Transverse colon (tissue), 3 donors: ENCODE data around the gene PRR20G.

Source experiments
- POLR2A ChIP-seq: fragments of 450-650 bp; IDR thresholded peaks from one replicate; pipeline ENCODE4 v1.6.1; 2016; ENCODE audit warnings: antibody characterized with exemption, mild to moderate bottlenecking, moderate library complexity
- TF ChIP-seq, protein P1 (sequence below), 5 experiments: fragments of 200-600 bp in 3 of 5; fragments of 450-650 bp in 2 of 5; sonication (generic) in 3 of 5; IDR thresholded peaks; 1 replicate in 2 of 5; 2 replicates in 3 of 5; pipeline ENCODE4 v1.5.1; 2016 to 2017; ENCODE audit warnings: antibody characterized with exemption in 5 of 5, inconsistent platforms in 3 of 5, mild to moderate bottlenecking in 2 of 5, moderate library complexity in 1 of 5

GRCh38 chr3:127234778-127235177, 53.1 kb downstream of the PRR20G start:
- no peak for TF ChIP-seq POLR2A
- TF ChIP-seq, protein P1, sequence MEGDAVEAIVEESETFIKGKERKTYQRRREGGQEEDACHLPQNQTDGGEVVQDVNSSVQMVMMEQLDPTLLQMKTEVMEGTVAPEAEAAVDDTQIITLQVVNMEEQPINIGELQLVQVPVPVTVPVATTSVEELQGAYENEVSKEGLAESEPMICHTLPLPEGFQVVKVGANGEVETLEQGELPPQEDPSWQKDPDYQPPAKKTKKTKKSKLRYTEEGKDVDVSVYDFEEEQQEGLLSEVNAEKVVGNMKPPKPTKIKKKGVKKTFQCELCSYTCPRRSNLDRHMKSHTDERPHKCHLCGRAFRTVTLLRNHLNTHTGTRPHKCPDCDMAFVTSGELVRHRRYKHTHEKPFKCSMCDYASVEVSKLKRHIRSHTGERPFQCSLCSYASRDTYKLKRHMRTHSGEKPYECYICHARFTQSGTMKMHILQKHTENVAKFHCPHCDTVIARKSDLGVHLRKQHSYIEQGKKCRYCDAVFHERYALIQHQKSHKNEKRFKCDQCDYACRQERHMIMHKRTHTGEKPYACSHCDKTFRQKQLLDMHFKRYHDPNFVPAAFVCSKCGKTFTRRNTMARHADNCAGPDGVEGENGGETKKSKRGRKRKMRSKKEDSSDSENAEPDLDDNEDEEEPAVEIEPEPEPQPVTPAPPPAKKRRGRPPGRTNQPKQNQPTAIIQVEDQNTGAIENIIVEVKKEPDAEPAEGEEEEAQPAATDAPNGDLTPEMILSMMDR (IDR thresholded peaks at IDR 0.05) = no peak
